RWPE2 (cell line): ENCODE measurements around the gene SYNJ2.

Experiments used
- ATAC-seq: fragments of 200-7000 bp; cut with Tn5 transposase; 3 replicates; pipeline ENCODE4 v1.9.1; 2021; ENCODE audit warnings: low read depth
- DNase-seq: peaks from one replicate; pipeline ENCODE4 v3.0.0-alpha.2; 2020; ENCODE audit warnings: low spot score
- H3K27ac ChIP-seq: fragments of 450-650 bp; 2 replicates; pipeline ENCODE4 v1.5.1; 2017; ENCODE audit warnings: mild to moderate bottlenecking; ENCODE audit not compliant: poor library complexity, severe bottlenecking
- H3K27me3 ChIP-seq: fragments of 250-450 bp; sonication (Bioruptor Pico); 2 replicates; pipeline ENCODE4 v1.5.1; 2021; ENCODE audit warnings: mild to moderate bottlenecking, moderate library complexity; ENCODE audit not compliant: insufficient read depth, poor library complexity, severe bottlenecking
- H3K36me3 ChIP-seq: fragments of 250-450 bp; sonication (Bioruptor Pico); 2 replicates; pipeline ENCODE4 v1.5.1; 2020; ENCODE audit warnings: low read depth, mild to moderate bottlenecking, moderate library complexity
- H3K4me1 ChIP-seq: fragments of 250-450 bp; sonication (Bioruptor Pico); 2 replicates; pipeline ENCODE4 v1.5.1; 2021; ENCODE audit warnings: mild to moderate bottlenecking, moderate library complexity; ENCODE audit not compliant: insufficient read depth, poor library complexity, severe bottlenecking
- H3K4me3 ChIP-seq: fragments of 250-450 bp; sonication (Bioruptor Pico); 2 replicates; pipeline ENCODE4 v1.5.1; 2021; ENCODE audit warnings: mild to moderate bottlenecking, moderate library complexity; ENCODE audit not compliant: severe bottlenecking
- H3K9me3 ChIP-seq: fragments of 250-450 bp; sonication (Bioruptor Pico); 2 replicates; pipeline ENCODE4 v1.5.1; 2021; ENCODE audit warnings: mild to moderate bottlenecking, moderate library complexity; ENCODE audit not compliant: severe bottlenecking
- CTCF ChIP-seq: fragments of 450-650 bp; IDR thresholded peaks from one replicate; pipeline ENCODE4 v1.5.1; 2017; ENCODE audit warnings: mild to moderate bottlenecking, moderate library complexity; ENCODE audit not compliant: poor library complexity, severe bottlenecking

SYNJ2 gene

GRCh38 chr6:158115508-158115907, 133.8 kb downstream of the SYNJ2 start:
- DNase-seq (no peak), ATAC-seq (no peak)
- H3K4me3 ChIP-seq: no peak overlapping the region
- no peaks in the 10 kb centered on the region for H3K4me1 ChIP-seq
- no peaks in the 10 kb centered on the region for H3K9me3 ChIP-seq
- no peak for TF ChIP-seq CTCF
- H3K27me3 ChIP-seq: no peaks in the 10 kb centered on the region
- H3K36me3 ChIP-seq: no peaks in the 10 kb centered on the region; the same call in none of the 2 replicates
- H3K27ac ChIP-seq: no peak overlapping the region

GRCh38 chr6:158118886-158119285, 137.2 kb downstream of the SYNJ2 start:
- no peak overlapping the region for H3K27ac ChIP-seq
- H3K36me3 ChIP-seq: no peaks in the 10 kb centered on the region
- TF ChIP-seq CTCF: no peak
- no peaks in the 10 kb centered on the region for H3K27me3 ChIP-seq
- no peak for ATAC-seq
- peaks cover 20% of the 10 kb centered on the region for H3K4me1 ChIP-seq
- DNase-seq: no peak
- no peak overlapping the region for H3K4me3 ChIP-seq
- no peaks in the 10 kb centered on the region for H3K9me3 ChIP-seq

GRCh38 chr6:158121335-158121734, 139.7 kb downstream of the SYNJ2 start:
- DNase-seq: no peak
- H3K27ac ChIP-seq: no peak overlapping the region
- H3K9me3 ChIP-seq: no peaks in the 10 kb centered on the region
- ATAC-seq: no peak
- no peaks in the 10 kb centered on the region for H3K36me3 ChIP-seq
- H3K4me1 ChIP-seq: peaks cover 20% of the 10 kb centered on the region
- H3K4me3 ChIP-seq: no peak overlapping the region
- H3K27me3 ChIP-seq: no peaks in the 10 kb centered on the region
- TF ChIP-seq CTCF: no peak

- H3K4me3 ChIP-seq: no peak overlapping the region
- no peaks in the 10 kb centered on the region for H3K9me3 ChIP-seq
- DNase-seq: no peak
- H3K27me3 ChIP-seq: no peaks in the 10 kb centered on the region
- H3K4me1 ChIP-seq: peaks cover 20% of the 10 kb centered on the region
- peak overlapping the region; percentile 18 for H3K27ac ChIP-seq
- peak; percentile 100 for ATAC-seq
- no peak for TF ChIP-seq CTCF
- no peaks in the 10 kb centered on the region for H3K36me3 ChIP-seq
Observed at GRCh38 chr6:158122048-158122447, 140.4 kb downstream of the SYNJ2 start.

GRCh38 chr6:158124288-158124687, 142.6 kb downstream of the SYNJ2 start:
- Histone ChIP-seq H3K27ac (no peak overlapping the region), H3K4me3 (no peak overlapping the region), H3K27me3 (no peaks in the 10 kb centered on the region), H3K9me3 (no peaks in the 10 kb centered on the region), H3K4me1 (peaks cover 20% of the 10 kb centered on the region), H3K36me3 (no peaks in the 10 kb centered on the region)
- DNase-seq (no peak), ATAC-seq (no peak)
- TF ChIP-seq CTCF: no peak
